ENCODE results near the gene ULK3. TPM values are rescaled to one million over a fixed set of nuclear protein-coding genes. Genes with fewer than 3 reads are reported as not detected.
A peak's percentile ranks its signal among the peaks of the same experiment; 100 is the strongest.

Gene ULK3, protein sequence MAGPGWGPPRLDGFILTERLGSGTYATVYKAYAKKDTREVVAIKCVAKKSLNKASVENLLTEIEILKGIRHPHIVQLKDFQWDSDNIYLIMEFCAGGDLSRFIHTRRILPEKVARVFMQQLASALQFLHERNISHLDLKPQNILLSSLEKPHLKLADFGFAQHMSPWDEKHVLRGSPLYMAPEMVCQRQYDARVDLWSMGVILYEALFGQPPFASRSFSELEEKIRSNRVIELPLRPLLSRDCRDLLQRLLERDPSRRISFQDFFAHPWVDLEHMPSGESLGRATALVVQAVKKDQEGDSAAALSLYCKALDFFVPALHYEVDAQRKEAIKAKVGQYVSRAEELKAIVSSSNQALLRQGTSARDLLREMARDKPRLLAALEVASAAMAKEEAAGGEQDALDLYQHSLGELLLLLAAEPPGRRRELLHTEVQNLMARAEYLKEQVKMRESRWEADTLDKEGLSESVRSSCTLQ
- 34.1 TPM for total RNA-seq
- long read RNA-seq, transcript ULK3-220 (16 exons, 2,611 nt): minor isoform, 23 of 153 reads
- long read RNA-seq, transcript ULK3-222 (15 exons, 2,951 nt): minor isoform, 7 of 153 reads
- long read RNA-seq, transcript ULK3-201 (16 exons, 2,623 nt): major isoform, 29 of 153 reads
- long read RNA-seq, partial matches to known transcripts: 46 of 153 reads
- long read RNA-seq, other reads (novel, unspliced or antisense): 42 of 153 reads

DNA sequence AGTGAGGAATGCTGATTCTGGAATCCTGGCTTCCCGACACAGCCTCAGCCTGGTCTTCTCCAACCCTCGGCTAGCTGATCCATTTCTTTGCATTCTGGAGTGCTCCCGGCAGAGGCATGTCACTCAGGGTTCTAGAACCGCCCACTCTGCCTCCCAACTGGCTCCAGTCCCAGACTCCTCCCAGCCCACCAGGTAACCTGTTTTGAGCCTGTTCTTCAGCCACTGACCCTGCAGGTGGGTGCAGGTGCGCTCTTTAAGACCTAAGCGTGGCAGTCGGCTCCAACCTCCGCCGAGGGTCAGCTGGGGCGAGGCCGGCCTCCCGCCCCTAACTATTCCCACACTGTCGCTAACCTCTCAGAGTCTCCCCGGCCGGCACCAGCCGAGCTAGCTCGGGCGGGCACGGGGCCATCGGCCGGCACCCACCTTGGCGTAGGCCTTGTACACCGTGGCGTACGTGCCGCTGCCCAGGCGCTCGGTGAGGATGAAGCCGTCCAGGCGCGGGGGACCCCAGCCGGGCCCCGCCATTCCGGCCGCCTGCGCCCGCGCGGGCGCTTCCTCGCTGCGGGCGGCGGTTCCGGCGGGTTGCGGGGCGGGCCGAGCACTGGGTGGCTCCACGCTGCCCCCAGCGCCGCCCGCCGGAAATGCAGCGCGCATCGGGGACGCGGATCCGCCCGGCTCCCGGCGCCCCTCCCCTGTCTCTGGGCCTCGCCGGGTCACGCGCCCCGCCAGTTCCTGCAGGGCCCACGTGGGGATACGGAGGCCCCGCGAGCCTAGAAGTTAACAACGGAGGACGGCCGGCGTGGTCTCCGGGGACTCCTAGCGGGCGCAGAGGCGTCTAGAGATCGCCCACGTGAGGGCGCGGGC, at the start of gene ULK3:
TSS of gene ULK3 (minus strand) at position 576 of the 864 bp plus-strand sequence. CDS start at position 525, 51 bp downstream.
- Histone ChIP-seq H3K36me3 (peaks cover 29% of the 10 kb centered on the region), H3K4me1 (peaks cover 40% of the 10 kb centered on the region), H3K4me3 (peak within 1 kb of the TSS; percentile 96), H3K9me3 (replicated peaks) (no peaks in the 10 kb centered on the region), H3K27me3 (ENCODE audit: low read depth) (no peaks in the 10 kb centered on the region), H3K27ac (replicated peaks) (peak within 1 kb of the TSS; percentile 93)
- TF ChIP-seq, protein P1, sequence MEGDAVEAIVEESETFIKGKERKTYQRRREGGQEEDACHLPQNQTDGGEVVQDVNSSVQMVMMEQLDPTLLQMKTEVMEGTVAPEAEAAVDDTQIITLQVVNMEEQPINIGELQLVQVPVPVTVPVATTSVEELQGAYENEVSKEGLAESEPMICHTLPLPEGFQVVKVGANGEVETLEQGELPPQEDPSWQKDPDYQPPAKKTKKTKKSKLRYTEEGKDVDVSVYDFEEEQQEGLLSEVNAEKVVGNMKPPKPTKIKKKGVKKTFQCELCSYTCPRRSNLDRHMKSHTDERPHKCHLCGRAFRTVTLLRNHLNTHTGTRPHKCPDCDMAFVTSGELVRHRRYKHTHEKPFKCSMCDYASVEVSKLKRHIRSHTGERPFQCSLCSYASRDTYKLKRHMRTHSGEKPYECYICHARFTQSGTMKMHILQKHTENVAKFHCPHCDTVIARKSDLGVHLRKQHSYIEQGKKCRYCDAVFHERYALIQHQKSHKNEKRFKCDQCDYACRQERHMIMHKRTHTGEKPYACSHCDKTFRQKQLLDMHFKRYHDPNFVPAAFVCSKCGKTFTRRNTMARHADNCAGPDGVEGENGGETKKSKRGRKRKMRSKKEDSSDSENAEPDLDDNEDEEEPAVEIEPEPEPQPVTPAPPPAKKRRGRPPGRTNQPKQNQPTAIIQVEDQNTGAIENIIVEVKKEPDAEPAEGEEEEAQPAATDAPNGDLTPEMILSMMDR (IDR thresholded peaks at IDR 0.05; ENCODE audit: borderline replicate concordance): peak; percentile 89
- peak; percentile 93 for DNase-seq
- intact Hi-C loops (cut with micrococcal nuclease): no loop called here

GRCh38 chr15:74892313-74892712, 49.4 kb upstream of the ULK3 start:
- no peak for DNase-seq
- Histone ChIP-seq H3K9me3 (replicated peaks) (no peaks in the 10 kb centered on the region), H3K27ac (replicated peaks) (peak overlapping the region; percentile 93), H3K27me3 (ENCODE audit: low read depth) (no peaks in the 10 kb centered on the region), H3K4me1 (peaks cover 61% of the 10 kb centered on the region), H3K36me3 (peaks cover 20% of the 10 kb centered on the region), H3K4me3 (peak overlapping the region; percentile 4)
- intact Hi-C loops (cut with micrococcal nuclease): no loop called here
- TF ChIP-seq, protein P1 (IDR thresholded peaks at IDR 0.05; ENCODE audit: borderline replicate concordance): no peak

- H3K4me1 ChIP-seq: peaks cover 53% of the 10 kb centered on the region
- no peaks in the 10 kb centered on the region for H3K27me3 ChIP-seq (ENCODE audit: low read depth)
- H3K36me3 ChIP-seq: peaks cover 20% of the 10 kb centered on the region
- peak overlapping the region; percentile 96 for H3K4me3 ChIP-seq
- TF ChIP-seq, protein P1 (IDR thresholded peaks at IDR 0.05; ENCODE audit: borderline replicate concordance): no peak
- peak overlapping the region; percentile 93 for H3K27ac ChIP-seq (replicated peaks)
- no peak for DNase-seq
- H3K9me3 ChIP-seq (replicated peaks): no peaks in the 10 kb centered on the region
- intact Hi-C loops (cut with micrococcal nuclease): no loop called here
Measured at GRCh38 chr15:74891469-74891868, 48.5 kb upstream of the ULK3 start.

DNA sequence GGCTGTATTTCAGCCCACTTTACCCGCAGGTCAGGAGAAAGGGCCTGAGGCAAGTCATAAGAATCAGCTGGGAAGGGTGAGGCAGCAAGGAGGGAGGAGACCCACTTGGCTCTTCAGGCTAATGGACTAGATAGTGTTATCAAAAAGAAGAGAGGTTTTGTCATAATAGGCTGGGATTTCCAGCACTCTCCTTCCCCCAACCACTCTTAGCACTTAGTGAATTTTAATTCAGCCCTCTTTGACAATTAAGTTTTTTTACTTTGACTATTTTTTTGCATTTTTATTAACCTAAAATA, 47.7 kb upstream of the ULK3 start:
- intact Hi-C loops (cut with micrococcal nuclease): no loop called here
- Histone ChIP-seq H3K9me3 (replicated peaks) (no peaks in the 10 kb centered on the region), H3K27me3 (ENCODE audit: low read depth) (no peaks in the 10 kb centered on the region), H3K36me3 (peaks cover 20% of the 10 kb centered on the region), H3K4me3 (peak overlapping the region; percentile 96), H3K27ac (replicated peaks) (peak overlapping the region; percentile 93), H3K4me1 (peaks cover 52% of the 10 kb centered on the region)
- DNase-seq: no peak
- TF ChIP-seq, protein P1 (IDR thresholded peaks at IDR 0.05; ENCODE audit: borderline replicate concordance): no peak

Data from left ventricle myocardium inferior (tissue), 1 donor.